IMR-90 (cell line): Measurements from ENCODE around the gene IGFBPL1.

Experiments
- BHLHE40 ChIP-seq: fragments of 150-350 bp; IDR thresholded peaks from 2 replicates; pipeline ENCODE4 v1.6.1; 2016; ENCODE audit warnings: mild to moderate bottlenecking, low read depth, low read length
- CEBPB ChIP-seq: IDR thresholded peaks from 2 replicates; pipeline ENCODE4 v1.6.1; 2012; ENCODE audit warnings: low read depth, low read length, improper control_type of control experiment
- CHD1 ChIP-seq: IDR thresholded peaks from 2 replicates; pipeline ENCODE4 v1.6.1; 2012; ENCODE audit warnings: low read depth, low read length, improper control_type of control experiment
- CTCF ChIP-seq: conservative IDR thresholded peaks from 2 replicates; pipeline ENCODE4 v1.5.1; 2012; ENCODE audit warnings: mild to moderate bottlenecking, low read depth, low read length, improper control_type of control experiment
- ELK1 ChIP-seq: fragments of 150-350 bp; IDR thresholded peaks from 2 replicates; pipeline ENCODE4 v1.6.1; 2016; ENCODE audit warnings: low read depth, mild to moderate bottlenecking, low read length, moderate library complexity, borderline replicate concordance
- FOS ChIP-seq: fragments of 150-350 bp; IDR thresholded peaks from 2 replicates; pipeline ENCODE4 v1.6.1; 2016; ENCODE audit warnings: low read depth, low read length
- MXI1 ChIP-seq: IDR thresholded peaks from 2 replicates; pipeline ENCODE4 v1.6.1; 2012; ENCODE audit warnings: low read depth, mild to moderate bottlenecking, low read length, moderate library complexity, borderline replicate concordance
- POLR2A ChIP-seq: IDR thresholded peaks from 2 replicates; pipeline ENCODE4 v1.6.1; 2012; ENCODE audit warnings: mild to moderate bottlenecking, low read depth, low read length
- RAD21 ChIP-seq: IDR thresholded peaks from 2 replicates; pipeline ENCODE4 v1.6.1; 2012; ENCODE audit warnings: low read length, improper control_type of control experiment
- SMC3 ChIP-seq: fragments of 150-350 bp; IDR thresholded peaks from 2 replicates; pipeline ENCODE4 v1.6.1; 2016; ENCODE audit warnings: low read depth, mild to moderate bottlenecking, antibody characterized with exemption, low read length, moderate library complexity
- USF2 ChIP-seq: fragments of 150-350 bp; IDR thresholded peaks from 2 replicates; pipeline ENCODE4 v1.6.1; 2017; ENCODE audit warnings: mild to moderate bottlenecking, antibody characterized with exemption, low read length, low read depth

- TF ChIP-seq USF2: no peak
- TF ChIP-seq CEBPB: no peak
- TF ChIP-seq ELK1: no peak
- TF ChIP-seq CTCF: no peak
- TF ChIP-seq SMC3: no peak
- no peak for TF ChIP-seq RAD21
- no peak for TF ChIP-seq POLR2A
- TF ChIP-seq MXI1: no peak
- TF ChIP-seq FOS: no peak
- no peak for TF ChIP-seq CHD1
- no peak for TF ChIP-seq BHLHE40
Observed at GRCh38 chr9:38423273-38423972, 831 bp downstream of the IGFBPL1 start.
